Measurements from ENCODE around the gene AMHR2. TPM values are rescaled to one million over a fixed set of nuclear protein-coding genes. Genes with fewer than 3 reads are reported as not detected.
"Not testable (repeated sequence)": the region's sequence is repeated elsewhere in the genome, so short reads cannot be mapped to it uniquely, and the experiment has no call there.

The AMHR2 gene
- total and polyA plus RNA-seq, 11 donors = 0.30 to 2.2 (median 0.57) TPM; not detected in 6

DNA sequence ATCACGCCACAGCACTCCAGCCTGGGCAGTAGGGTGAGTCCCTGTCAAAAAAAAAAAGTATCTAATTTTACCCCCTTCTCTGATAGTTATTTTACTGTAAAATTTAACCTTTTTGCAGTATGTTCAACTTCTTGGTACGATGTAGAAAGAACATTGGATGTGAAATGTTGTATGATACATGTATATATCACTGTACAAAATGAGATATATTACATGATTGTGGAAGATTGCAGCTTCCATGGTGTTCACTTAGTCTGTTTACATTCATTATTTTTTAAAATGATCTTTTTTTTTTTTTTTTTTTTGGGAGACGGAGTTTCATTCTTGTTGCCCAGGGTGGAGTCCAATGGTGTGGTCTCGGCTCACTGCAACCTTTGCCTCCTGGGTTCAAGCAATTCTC lies 34.7 kb upstream of the AMHR2 start:
- Histone ChIP-seq H3K27ac (peak overlapping the region in 8 of 12 donors; percentile 26 to 79 (median 51)), H3K36me3 (peaks cover 0 to 55% (median 35%) of the 10 kb centered on the region in 9 donors), H3K4me3 (peak overlapping the region in 3 of 12 donors; percentile 0 to 25 (median 5)), H3K9me3 (no peaks in the 10 kb centered on the region), H3K4me1 (peaks cover 8 to 81% (median 67%) of the 10 kb centered on the region in 12 donors), H3K27me3 (no peaks in the 10 kb centered on the region)
- WGBS, 4 donors = 93 to 96% (median 95%) methylated on average over 4 of the region's 4 CpGs
- DNase-seq (no peak), ATAC-seq (no peak)
- intact Hi-C loops (cut with DNase I) = loop anchor here in 1 of 10 donors (5.0 kb wide), 1 partner anchor 37 kb away; no protein-coding TSS in a partner anchor
- TF ChIP-seq, protein P1, sequence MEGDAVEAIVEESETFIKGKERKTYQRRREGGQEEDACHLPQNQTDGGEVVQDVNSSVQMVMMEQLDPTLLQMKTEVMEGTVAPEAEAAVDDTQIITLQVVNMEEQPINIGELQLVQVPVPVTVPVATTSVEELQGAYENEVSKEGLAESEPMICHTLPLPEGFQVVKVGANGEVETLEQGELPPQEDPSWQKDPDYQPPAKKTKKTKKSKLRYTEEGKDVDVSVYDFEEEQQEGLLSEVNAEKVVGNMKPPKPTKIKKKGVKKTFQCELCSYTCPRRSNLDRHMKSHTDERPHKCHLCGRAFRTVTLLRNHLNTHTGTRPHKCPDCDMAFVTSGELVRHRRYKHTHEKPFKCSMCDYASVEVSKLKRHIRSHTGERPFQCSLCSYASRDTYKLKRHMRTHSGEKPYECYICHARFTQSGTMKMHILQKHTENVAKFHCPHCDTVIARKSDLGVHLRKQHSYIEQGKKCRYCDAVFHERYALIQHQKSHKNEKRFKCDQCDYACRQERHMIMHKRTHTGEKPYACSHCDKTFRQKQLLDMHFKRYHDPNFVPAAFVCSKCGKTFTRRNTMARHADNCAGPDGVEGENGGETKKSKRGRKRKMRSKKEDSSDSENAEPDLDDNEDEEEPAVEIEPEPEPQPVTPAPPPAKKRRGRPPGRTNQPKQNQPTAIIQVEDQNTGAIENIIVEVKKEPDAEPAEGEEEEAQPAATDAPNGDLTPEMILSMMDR (IDR thresholded peaks at IDR 0.05) = no peak
- no peak for TF ChIP-seq POLR2A (IDR thresholded peaks at IDR 0.05)

DNA sequence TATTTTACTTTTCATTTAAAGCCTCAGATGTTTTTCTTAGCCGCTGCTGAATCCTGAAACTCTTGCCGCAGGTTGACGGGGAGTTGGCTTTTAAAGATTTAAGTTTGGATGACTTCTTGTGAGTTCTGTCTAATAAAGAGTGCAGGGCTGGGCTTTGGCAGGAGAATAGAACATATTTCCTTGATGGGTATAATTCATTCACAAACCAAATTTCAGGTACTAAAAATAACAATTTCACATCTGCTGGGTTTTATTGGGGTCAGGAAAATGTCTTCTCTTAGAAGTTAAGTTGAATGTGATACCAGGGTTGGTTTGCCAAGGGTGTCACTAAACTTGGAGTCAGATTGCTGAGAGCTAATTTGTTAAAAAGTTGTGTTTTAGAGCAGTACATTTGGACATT lies 34.0 kb upstream of the AMHR2 start:
- 86 to 95% (median 92%) methylated on average over 3 of the region's 3 CpGs for WGBS, 4 donors
- no peak for ATAC-seq
- Histone ChIP-seq H3K27me3 (no peaks in the 10 kb centered on the region), H3K36me3 (peaks cover 0 to 50% (median 27%) of the 10 kb centered on the region in 9 donors), H3K4me3 (no peak overlapping the region), H3K27ac (peak overlapping the region in 5 of 12 donors; percentile 11 to 79 (median 49)), H3K4me1 (peaks cover 8 to 73% (median 59%) of the 10 kb centered on the region in 12 donors), H3K9me3 (no peaks in the 10 kb centered on the region)
- DNase-seq = no peak
- intact Hi-C loops (cut with DNase I) = loop anchor here in 1 of 10 donors (5.0 kb wide), 1 partner anchor 37 kb away; no protein-coding TSS in a partner anchor
- no peak for TF ChIP-seq POLR2A (IDR thresholded peaks at IDR 0.05)
- TF ChIP-seq, protein P1 (IDR thresholded peaks at IDR 0.05) = no peak

DNA sequence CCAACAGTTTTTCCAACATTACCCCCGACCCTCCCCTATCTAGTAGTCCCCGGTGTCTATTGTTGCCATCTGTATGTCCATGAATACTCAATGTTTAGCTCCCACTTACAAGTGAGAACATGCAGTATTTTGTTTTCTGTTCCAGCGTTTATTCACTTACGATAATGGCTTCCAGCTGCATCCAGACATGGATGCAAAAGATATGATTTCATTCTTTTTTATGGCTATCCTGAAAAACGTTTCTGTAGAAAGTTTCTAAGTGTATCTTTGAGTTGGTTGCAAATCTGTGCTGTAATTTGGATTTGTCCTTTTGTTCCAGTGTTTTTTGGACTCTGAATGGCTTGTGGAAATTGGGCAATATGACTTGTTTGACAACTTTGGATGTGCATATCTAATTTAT lies 31.9 kb upstream of the AMHR2 start:
- H3K9me3 ChIP-seq = no peaks in the 10 kb centered on the region
- peaks cover 0 to 57% (median 15%) of the 10 kb centered on the region in 9 donors for H3K36me3 ChIP-seq
- WGBS, 4 donors = 58 to 63% (median 61%) methylated on average over 5 of the region's 5 CpGs
- ATAC-seq = peak in 1 of 4 donors; percentile 20
- H3K4me1 ChIP-seq = peaks cover 8 to 53% (median 41%) of the 10 kb centered on the region in 12 donors
- TF ChIP-seq POLR2A (IDR thresholded peaks at IDR 0.05) = no peak
- TF ChIP-seq, protein P1 (IDR thresholded peaks at IDR 0.05) = no peak
- H3K27me3 ChIP-seq = no peaks in the 10 kb centered on the region
- no peak overlapping the region for H3K4me3 ChIP-seq
- intact Hi-C loops (cut with DNase I) = no loop called here
- no peak for DNase-seq
- H3K27ac ChIP-seq = peak overlapping the region in 7 of 12 donors; percentile 3 to 79 (median 20)

DNA sequence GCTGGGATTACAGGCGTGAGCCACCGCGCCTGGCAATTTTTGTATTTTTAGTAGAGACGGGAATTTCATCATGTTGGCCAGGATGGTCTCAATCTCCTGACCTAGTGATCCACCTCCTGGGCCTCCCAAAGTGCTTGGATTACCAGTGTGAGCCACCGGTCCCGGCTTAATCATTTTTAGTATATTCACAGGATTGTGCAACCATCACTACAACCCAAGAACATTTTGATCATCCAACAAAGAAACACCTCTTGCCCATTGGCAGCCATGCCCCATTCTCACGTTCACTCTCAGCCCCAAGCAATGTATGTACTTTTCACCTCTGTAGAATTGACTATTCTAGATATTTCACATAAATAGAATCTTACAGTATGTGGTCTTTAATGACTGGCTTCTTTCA lies 23.8 kb upstream of the AMHR2 start:
- no peak for ATAC-seq
- H3K4me1 ChIP-seq = peaks cover 0 to 21% (median 1%) of the 10 kb centered on the region in 12 donors
- no peaks in the 10 kb centered on the region for H3K27me3 ChIP-seq
- 92 to 96% (median 95%) methylated on average over 7 of the region's 7 CpGs for WGBS, 4 donors
- H3K4me3 ChIP-seq = no peak overlapping the region
- no peak overlapping the region for H3K27ac ChIP-seq
- intact Hi-C loops (cut with DNase I) = no loop called here
- peaks cover 0 to 61% (median 21%) of the 10 kb centered on the region in 9 donors for H3K36me3 ChIP-seq
- DNase-seq = no peak
- H3K9me3 ChIP-seq = no peaks in the 10 kb centered on the region
- TF ChIP-seq POLR2A (IDR thresholded peaks at IDR 0.05) = no peak
- TF ChIP-seq, protein P1 (IDR thresholded peaks at IDR 0.05) = no peak

DNA sequence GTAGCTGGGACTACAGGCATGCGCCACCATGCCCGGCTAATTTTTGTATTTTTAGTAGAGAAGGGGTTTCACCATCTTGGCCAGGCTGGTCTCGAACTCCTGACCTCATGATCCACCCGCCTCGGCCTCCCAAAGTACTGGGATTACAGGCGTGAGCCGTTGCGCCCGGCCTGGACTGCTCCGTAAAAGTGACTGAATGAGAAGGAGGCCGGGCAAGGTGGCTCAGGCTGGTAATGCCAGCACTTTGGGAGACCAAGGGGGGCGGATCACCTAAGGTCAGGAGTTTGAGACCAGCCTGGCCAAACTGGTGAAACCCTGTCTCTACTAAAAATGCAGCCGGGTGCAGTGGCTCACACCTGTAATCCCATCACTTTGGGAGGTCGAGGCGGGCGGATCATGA lies 21.3 kb upstream of the AMHR2 start:
- H3K27me3 ChIP-seq; intact Hi-C loops (cut with DNase I); H3K4me3 ChIP-seq; ATAC-seq; H3K9me3 ChIP-seq; DNase-seq; H3K27ac ChIP-seq: not testable (repeated sequence)
- peaks cover 0 to 15% (median 0%) of the 10 kb centered on the region in 12 donors for H3K4me1 ChIP-seq
- H3K36me3 ChIP-seq = peaks cover 0 to 57% (median 28%) of the 10 kb centered on the region in 9 donors
- WGBS, 4 donors = 96 to 98% (median 97%) methylated on average over 16 of the region's 16 CpGs

Data from heart left ventricle (tissue), 16 donors.